CD4-positive, alpha-beta T cell (primary cell): ENCODE data around the gene ROCK1. TPM values are rescaled to one million over a fixed set of nuclear protein-coding genes. Genes with fewer than 3 reads are reported as not detected.
A peak's percentile ranks its signal among the peaks of the same experiment; 100 is the strongest.

Experiments used
- ATAC-seq: fragments of 200-7000 bp; cut with Tn5 transposase; one replicate; pipeline ENCODE4 v1.10.0; 2022; ENCODE audit warnings: mild to moderate bottlenecking; ENCODE audit not compliant: poor library complexity
- CTCF ChIA-PET: fragments of 350-600 bp; sonication (Branson Sonifier 250); formaldehyde crosslinking; loops from one replicate; lab custom pipeline; 2021; ENCODE audit warnings: antibody characterized with exemption, inconsistent platforms; lab: Charles Lee
- POLR2A ChIA-PET: fragments of 350-600 bp; sonication (Branson Sonifier 250); formaldehyde crosslinking; loops from one replicate; lab custom pipeline; 2021; ENCODE audit warnings: antibody characterized with exemption, inconsistent platforms; lab: Charles Lee
- DNase-seq, 14 experiments: peaks; one replicate each; pipeline ENCODE4 v3.0.0-alpha.2; 2013 to 2020; ENCODE audit warnings: mixed read lengths in 2 of 14
- H3K27ac ChIP-seq, 2 donors: one replicate each; pipeline versions ENCODE4 v1.5.1 to v1.7.0; 2013; ENCODE audit warnings: low read length in 2 of 2, low read depth in 1 of 2, mild to moderate bottlenecking in 1 of 2
- H3K27me3 ChIP-seq, 2 experiments: 1 replicate in 1 of 2; 2 replicates in 1 of 2; pipeline versions ENCODE4 v1.6.1 to v1.7.0; 2013; ENCODE audit warnings: low read length in 2 of 2, control low read depth in 1 of 2, mild to moderate bottlenecking in 1 of 2, moderate library complexity in 1 of 2; ENCODE audit not compliant: insufficient read depth in 2 of 2, control insufficient read depth in 1 of 2
- H3K36me3 ChIP-seq: one replicate; pipeline ENCODE4 v1.6.1; 2013; ENCODE audit warnings: low read length, control low read depth; ENCODE audit not compliant: insufficient read depth
- H3K4me1 ChIP-seq: one replicate; pipeline ENCODE4 v1.6.1; 2013; ENCODE audit warnings: low read length, control low read depth; ENCODE audit not compliant: insufficient read depth
- H3K4me3 ChIP-seq: one replicate; pipeline ENCODE4 v1.5.1; 2013; ENCODE audit warnings: mild to moderate bottlenecking, low read length, moderate library complexity
- H3K9me3 ChIP-seq, 2 experiments: 1 replicate in 1 of 2; 2 replicates in 1 of 2; pipeline versions ENCODE4 v1.6.1 to v1.7.0; 2013; ENCODE audit warnings: low read length in 2 of 2, mild to moderate bottlenecking in 2 of 2, control low read depth in 1 of 2, moderate library complexity in 1 of 2; ENCODE audit not compliant: control insufficient read depth in 1 of 2, insufficient read depth in 1 of 2
- H3K27ac Mint-ChIP-seq: one replicate; pipeline ENCODE4 v1.8.0; 2020; ENCODE audit warnings: mixed read lengths
- H3K27me3 Mint-ChIP-seq: one replicate; pipeline ENCODE4 v1.8.0; 2021; ENCODE audit warnings: mixed read lengths
- H3K36me3 Mint-ChIP-seq: one replicate; pipeline ENCODE4 v1.8.0; 2021; ENCODE audit warnings: low read depth, mixed read lengths
- H3K4me1 Mint-ChIP-seq: one replicate; pipeline ENCODE4 v1.8.0; 2021; ENCODE audit warnings: low read depth, mixed read lengths
- H3K4me3 Mint-ChIP-seq: one replicate; pipeline ENCODE4 v1.8.0; 2020; ENCODE audit warnings: mild to moderate bottlenecking, mixed read lengths
- H3K9me3 Mint-ChIP-seq: one replicate; pipeline ENCODE4 v1.8.0; 2020; ENCODE audit warnings: mixed read lengths
- CTCF ChIP-seq: fragments of 200-600 bp; IDR thresholded peaks from one replicate; pipeline ENCODE4 v1.8.0; 2022; ENCODE audit warnings: antibody characterized with exemption, mild to moderate bottlenecking
- intact Hi-C, 2 experiments: fragments of 100-400 bp; cut with DNase I in 1 of 2; cut with micrococcal nuclease in 1 of 2; formaldehyde crosslinking; loops; one replicate each; pipeline versions ENCODE4 v1.15.1 to v1.9.0; 2023 to 2025; cut with DNase I, micrococcal nuclease
- total RNA-seq, 174 experiments: library from RNA in 2 of 174; stranded (reverse) in 2 of 174; gene quantifications; one replicate each; pipeline ENCODE4 v1.2.3 and lab custom pipeline; 2021 to 2026

Gene ROCK1
- total RNA-seq, 2 experiments from 2014 or later: 85.5 to 91.2 TPM

- ChIA-PET POLR2A (no interaction called here), CTCF (no interaction called here)
- Histone ChIP-seq H3K36me3 (peaks cover 71% of the 10 kb centered on the region), H3K27ac (no peak overlapping the region), H3K4me3 (no peak overlapping the region), H3K9me3 (peaks cover 9 to 11% of the 10 kb centered on the region in 2 experiments), H3K4me1 (no peaks in the 10 kb centered on the region), H3K27me3 (no peaks in the 10 kb centered on the region)
- peaks cover 94% of the 10 kb centered on the region for H3K36me3 Mint-ChIP-seq
- peaks cover 6% of the 10 kb centered on the region for H3K9me3 Mint-ChIP-seq
- ATAC-seq: no peak
- intact Hi-C loops: loop anchor here in 1 of 2 experiments (5.0 to 10.0 kb wide), 2 partner anchors 40 to 48 kb away; no protein-coding TSS in a partner anchor
- H3K4me3 Mint-ChIP-seq: no peak overlapping the region
- no peak for TF ChIP-seq CTCF
- H3K4me1 Mint-ChIP-seq: peaks cover 18% of the 10 kb centered on the region
- no peaks in the 10 kb centered on the region for H3K27me3 Mint-ChIP-seq
- peak in 1 of 14 experiments; percentile 9 for DNase-seq
- no peak overlapping the region for H3K27ac Mint-ChIP-seq
These were observed 99.3 kb downstream of the ROCK1 start for GRCh38 chr18:21012308-21012707.

- H3K27me3 Mint-ChIP-seq: no peaks in the 10 kb centered on the region
- no peaks in the 10 kb centered on the region for H3K9me3 Mint-ChIP-seq
These were observed 106.9 kb downstream of the ROCK1 start for GRCh38 chr18:21004726-21005125.

GRCh38 chr18:21000667-21001066, 110.9 kb downstream of the ROCK1 start:
- TF ChIP-seq CTCF: no peak
- ATAC-seq (no peak), DNase-seq (no peak)
- peaks cover 43% of the 10 kb centered on the region for H3K36me3 ChIP-seq
- intact Hi-C loops: loop anchor here in 1 of 2 experiments (5.0 kb wide), 1 partner anchor 37 kb away; no protein-coding TSS in a partner anchor
- POLR2A ChIA-PET: no interaction called here
- no peaks in the 10 kb centered on the region for H3K27me3 ChIP-seq
- CTCF ChIA-PET: no interaction called here
- H3K27ac ChIP-seq: no peak overlapping the region
- H3K4me3 ChIP-seq: no peak overlapping the region
- no peaks in the 10 kb centered on the region for H3K27me3 Mint-ChIP-seq
- no peak overlapping the region for H3K4me3 Mint-ChIP-seq
- peaks cover 92% of the 10 kb centered on the region for H3K36me3 Mint-ChIP-seq
- H3K9me3 Mint-ChIP-seq: no peaks in the 10 kb centered on the region
- peaks cover 36% of the 10 kb centered on the region for H3K4me1 Mint-ChIP-seq
- peak overlapping the region; percentile 22 for H3K27ac Mint-ChIP-seq
- no peaks in the 10 kb centered on the region for H3K4me1 ChIP-seq
- H3K9me3 ChIP-seq: no peaks in the 10 kb centered on the region

More at GRCh38 chr18:21004726-21005125, 106.9 kb downstream of the ROCK1 start:
- Mint-ChIP-seq H3K36me3 (peaks cover 93% of the 10 kb centered on the region), H3K4me1 (peaks cover 13% of the 10 kb centered on the region), H3K27ac (peak overlapping the region; percentile 2), H3K4me3 (no peak overlapping the region)
- Histone ChIP-seq H3K36me3 (peaks cover 64% of the 10 kb centered on the region), H3K27me3 (no peaks in the 10 kb centered on the region), H3K27ac (no peak overlapping the region), H3K4me3 (no peak overlapping the region), H3K4me1 (no peaks in the 10 kb centered on the region), H3K9me3 (no peaks in the 10 kb centered on the region)
- ChIA-PET POLR2A (no interaction called here), CTCF (interaction anchor here (1.1 kb wide), 1 partner anchor 20 kb away, joined by 4 read pairs; no protein-coding TSS in a partner anchor)
- intact Hi-C loops: loop anchor here in 1 of 2 experiments (5.0 kb wide), 1 partner anchor 33 kb away; no protein-coding TSS in a partner anchor
- no peak for ATAC-seq
- no peak for DNase-seq
- no peak for TF ChIP-seq CTCF
